NB4 (cell line): ENCODE results near the gene HERC4.

ENCODE experiments used
- DNase-seq: peaks from one replicate; pipeline ENCODE4 v3.0.0; 2010; ENCODE audit warnings: low read depth
- H3K4me3 ChIP-seq: one replicate; pipeline ENCODE4 v1.5.1; 2011; ENCODE audit warnings: mild to moderate bottlenecking, low read depth, low read length, moderate library complexity
- CTCF ChIP-seq: IDR thresholded peaks from one replicate; pipeline ENCODE4 v1.5.1; 2012; ENCODE audit warnings: low read depth, low read length
- MAX ChIP-seq: IDR thresholded peaks from 2 replicates; pipeline ENCODE4 v1.6.1; 2011; ENCODE audit warnings: low read depth, low read length
- MYC ChIP-seq: IDR thresholded peaks from 2 replicates; pipeline ENCODE4 v1.6.1; 2011; ENCODE audit warnings: low read depth, low read length
- POLR2A ChIP-seq: IDR thresholded peaks from 2 replicates; pipeline ENCODE4 v1.6.1; 2011; ENCODE audit warnings: mild to moderate bottlenecking; ENCODE audit not compliant: insufficient read length; ENCODE audit errors: extremely low read depth

The HERC4 gene

GRCh38 chr10:68074031-68074774 is 880 bp downstream of the HERC4 start:
- TF ChIP-seq MAX = no peak
- TF ChIP-seq MYC = no peak
- TF ChIP-seq CTCF = no peak
- TF ChIP-seq POLR2A = no peak
- DNase-seq = peak; percentile 52
- peak overlapping the region; percentile 94 for H3K4me3 ChIP-seq

- no peak for DNase-seq
- TF ChIP-seq POLR2A (no peak), MAX (no peak), MYC (no peak), CTCF (no peak)
- peak overlapping the region; percentile 94 for H3K4me3 ChIP-seq
Measured at GRCh38 chr10:68073631-68074030, 1.5 kb downstream of the HERC4 start.

- no peak for DNase-seq
- no peak overlapping the region for H3K4me3 ChIP-seq
- TF ChIP-seq MAX (no peak), POLR2A (no peak), CTCF (no peak), MYC (no peak)
Measured at GRCh38 chr10:68067508-68067907, 7.6 kb downstream of the HERC4 start.

GRCh38 chr10:68067029-68067428 is 8.1 kb downstream of the HERC4 start:
- no peak for TF ChIP-seq MAX
- TF ChIP-seq POLR2A = no peak
- no peak for TF ChIP-seq CTCF
- no peak for TF ChIP-seq MYC
- no peak for DNase-seq
- H3K4me3 ChIP-seq = no peak overlapping the region

- H3K4me3 ChIP-seq = no peak overlapping the region
- no peak for DNase-seq
- TF ChIP-seq MYC (no peak), CTCF (no peak), MAX (no peak), POLR2A (no peak)
Measured at GRCh38 chr10:68053553-68053952, 21.5 kb downstream of the HERC4 start.

- DNase-seq = peak; percentile 86
- peak overlapping the region; percentile 12 for H3K4me3 ChIP-seq
- TF ChIP-seq CTCF (no peak), MYC (no peak), MAX (no peak), POLR2A (no peak)
Measured at GRCh38 chr10:68052463-68052862, 22.6 kb downstream of the HERC4 start.
